HCT116 (cell line): ENCODE data around the gene MRPS34. TPM values are rescaled to one million over a fixed set of nuclear protein-coding genes. Genes with fewer than 3 reads are reported as not detected.

ENCODE experiments used
- ATAC-seq: fragments of 200-7000 bp; cut with Tn5 transposase; 2 replicates; pipeline ENCODE4 v1.9.1; 2020; ENCODE audit warnings: mild to moderate bottlenecking, moderate library complexity
- BruUV-seq: library from RNA; stranded (reverse); fragments of 400-500 nt; replicated peaks from 2 replicates; lab custom pipeline; 2021; lab: Mats Ljungman, UMichigan
- CTCF ChIA-PET: fragments of 300-600 bp; sonication (Branson Sonifier 250); formaldehyde crosslinking; loops from one replicate; lab custom pipeline; 2021; ENCODE audit warnings: antibody characterized with exemption; lab: Charles Lee
- POLR2A ChIA-PET: fragments of 300-600, 350-600 bp; sonication (Branson Sonifier 250); formaldehyde crosslinking; loops from one replicate; lab custom pipeline; 2021; ENCODE audit warnings: antibody characterized with exemption; lab: Charles Lee
- RAD21 ChIA-PET, 2 experiments: fragments of 300-600 bp; sonication (Branson Sonifier 250); formaldehyde crosslinking; loops; one replicate each; lab custom pipeline; 2023; ENCODE audit warnings: low total read pairs in 2 of 2; ENCODE audit not compliant: uncharacterized antibody in 2 of 2, unreplicated experiment in 2 of 2, low non-redundant PET in 1 of 2; lab: Charles Lee
- DNase-seq: peaks from one replicate; pipeline ENCODE4 v3.0.0-alpha.2; 2010; ENCODE audit warnings: low read depth, low spot score
- H2AFZ ChIP-seq: fragments of 200-600 bp; shearing (Covaris generic), sonication (generic); 2 replicates; pipeline ENCODE4 v1.6.1; 2017; ENCODE audit warnings: low read depth, mixed run types, mixed read lengths, antibody characterized with exemption, low read length; ENCODE audit not compliant: poor library complexity, severe bottlenecking
- H3K27ac ChIP-seq: 2 replicates; pipeline ENCODE4 v1.5.1; 2012; ENCODE audit warnings: low read depth, low read length
- H3K27me3 ChIP-seq: fragments of 200-600 bp; sonication (generic); 2 replicates; pipeline ENCODE4 v1.6.1; 2016; ENCODE audit warnings: mixed run types, low read length, mixed read lengths; ENCODE audit not compliant: insufficient read depth
- H3K36me3 ChIP-seq, 2 experiments: fragments of 200-500 bp in 1 of 2; fragments of 200-600 bp in 1 of 2; sonication (Bioruptor generic) in 1 of 2; sonication (generic) in 1 of 2; 2 replicates each; pipeline versions ENCODE4 v1.5.1 to v1.6.1; 2014 to 2016; ENCODE audit warnings: low read length in 2 of 2, inconsistent platforms in 1 of 2, mixed read lengths in 1 of 2, mixed run types in 1 of 2; ENCODE audit not compliant: insufficient read depth in 2 of 2, control insufficient read depth in 1 of 2
- H3K4me1 ChIP-seq, 2 experiments: fragments of 200-600 bp in 1 of 2; sonication (generic) in 1 of 2; 2 replicates each; pipeline versions ENCODE4 v1.5.1 to v1.6.1; 2012 to 2017; ENCODE audit warnings: low read length in 2 of 2, inconsistent platforms in 1 of 2, mild to moderate bottlenecking in 1 of 2, mixed read lengths in 1 of 2, mixed run types in 1 of 2, moderate library complexity in 1 of 2; ENCODE audit not compliant: insufficient read depth in 2 of 2, control insufficient read depth in 1 of 2
- H3K4me2 ChIP-seq: fragments of 200-600 bp; sonication (generic); 2 replicates; pipeline ENCODE4 v1.6.1; 2017; ENCODE audit warnings: mixed run types, low read length, mixed read lengths
- H3K4me3 ChIP-seq, 2 experiments: fragments of 200-600 bp in 1 of 2; sonication (generic) in 1 of 2; replicated peaks in 1 of 2; 2 replicates each; pipeline ENCODE4 v1.5.1; 2011 to 2016; ENCODE audit warnings: low read length in 2 of 2, control low read depth in 1 of 2, low read depth in 1 of 2, mild to moderate bottlenecking in 1 of 2, mixed read lengths in 1 of 2, mixed run types in 1 of 2
- H3K79me2 ChIP-seq: fragments of 200-600 bp; sonication (generic); 2 replicates; pipeline ENCODE4 v1.6.1; 2017; ENCODE audit warnings: mild to moderate bottlenecking, mixed run types, low read length, moderate library complexity, mixed read lengths; ENCODE audit not compliant: insufficient read depth
- H3K9ac ChIP-seq: fragments of 200-600 bp; sonication (generic); 2 replicates; pipeline ENCODE4 v1.6.1; 2016; ENCODE audit warnings: low read length, mixed read lengths
- H3K9me2 ChIP-seq: fragments of 200-600 bp; sonication (generic), shearing (Covaris generic); 2 replicates; pipeline ENCODE4 v1.6.1; 2017; ENCODE audit warnings: mixed run types, mild to moderate bottlenecking, moderate library complexity; ENCODE audit not compliant: insufficient read depth
- H3K9me3 ChIP-seq, 2 experiments: fragments of 200-500 bp in 1 of 2; fragments of 200-600 bp in 1 of 2; sonication (Bioruptor generic) in 1 of 2; sonication (generic) in 1 of 2; 2 replicates each; pipeline ENCODE4 v1.6.1; 2014 to 2017; ENCODE audit warnings: low read length in 2 of 2, mixed read lengths in 2 of 2, inconsistent platforms in 1 of 2, low read depth in 1 of 2, mild to moderate bottlenecking in 1 of 2, mixed run types in 1 of 2, moderate library complexity in 1 of 2; ENCODE audit not compliant: control insufficient read depth in 1 of 2, insufficient read depth in 1 of 2
- H4K20me1 ChIP-seq: fragments of 200-600 bp; sonication (generic), shearing (Covaris generic); 2 replicates; pipeline ENCODE4 v1.6.1; 2017; ENCODE audit warnings: mixed run types, mild to moderate bottlenecking, moderate library complexity; ENCODE audit not compliant: insufficient read depth
- CBX3 ChIP-seq: IDR thresholded peaks from 2 replicates; pipeline ENCODE4 v1.6.1; 2012; ENCODE audit warnings: low read depth
- EGR1 ChIP-seq: IDR thresholded peaks from 2 replicates; pipeline ENCODE4 v1.6.1; 2012; ENCODE audit warnings: low read depth
- JUND ChIP-seq: IDR thresholded peaks from 2 replicates; pipeline ENCODE4 v1.6.1; 2012
- MAX ChIP-seq: IDR thresholded peaks from 2 replicates; pipeline ENCODE4 v1.6.1; 2012
- POLR2AphosphoS5 ChIP-seq: IDR thresholded peaks from 2 replicates; pipeline ENCODE4 v1.6.1; 2011; ENCODE audit warnings: mild to moderate bottlenecking, low read depth, low read length, moderate library complexity
- SP1 ChIP-seq: IDR thresholded peaks from 2 replicates; pipeline ENCODE4 v1.6.1; 2012; ENCODE audit warnings: low read depth
- SRF ChIP-seq: IDR thresholded peaks from 2 replicates; pipeline ENCODE4 v1.6.1; 2012; ENCODE audit warnings: low read depth
- YY1 ChIP-seq: IDR thresholded peaks from 2 replicates; pipeline ENCODE4 v1.6.1; 2011; ENCODE audit warnings: low read length, low read depth, moderate library complexity, mild to moderate bottlenecking; ENCODE audit not compliant: insufficient replicate concordance; ENCODE audit errors: extremely low read depth
- intact Hi-C: fragments of 100-400 bp; cut with micrococcal nuclease; formaldehyde crosslinking; loops from 2 replicates; pipeline ENCODE4 v1.10.0; 2022
- total RNA-seq: library from RNA; stranded (reverse); gene quantifications from one replicate; pipeline ENCODE4 v1.2.1, GENCODE V29; 2021; ENCODE audit not compliant: unreplicated experiment
- TF ChIP-seq, protein P1 (sequence below): IDR thresholded peaks from 2 replicates; pipeline ENCODE4 v1.6.1; 2012; ENCODE audit warnings: low read depth
- TF ChIP-seq, protein P2 (sequence below): IDR thresholded peaks from 2 replicates; pipeline ENCODE4 v1.6.1; 2011; ENCODE audit warnings: mild to moderate bottlenecking, low read length, moderate library complexity; ENCODE audit not compliant: insufficient replicate concordance; ENCODE audit errors: extremely low read depth

The MRPS34 gene
- total RNA-seq, 1 experiment from 2014 or later, result 200 TPM

DNA sequence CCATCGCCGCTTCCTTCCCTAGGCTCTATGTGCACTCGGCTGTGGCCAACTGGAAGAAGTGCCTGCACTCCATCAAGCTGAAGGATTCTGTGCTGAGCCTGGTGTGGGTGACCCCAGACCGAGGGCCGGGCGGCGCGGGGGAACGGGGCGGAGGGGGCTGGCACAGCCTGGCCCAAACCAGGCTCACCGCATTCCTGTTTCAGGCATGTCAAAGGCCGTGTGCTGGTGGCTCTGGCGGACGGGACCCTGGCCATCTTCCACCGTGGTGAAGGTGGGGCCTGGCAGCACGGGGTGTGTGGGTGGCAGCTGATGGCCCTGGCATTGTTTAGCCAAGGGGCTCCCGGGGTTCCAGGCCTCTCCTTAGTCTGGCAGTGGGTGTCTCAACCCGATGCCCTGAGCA, 6.2 kb downstream of the MRPS34 start:
- H3K27ac ChIP-seq, result no peak overlapping the region
- no TSS peak for BruUV-seq
- H3K9ac ChIP-seq, result no peak overlapping the region
- no peaks in the 10 kb centered on the region for H3K9me2 ChIP-seq
- H3K9me3 ChIP-seq, result no peaks in the 10 kb centered on the region
- no peaks in the 10 kb centered on the region for H3K27me3 ChIP-seq
- peaks cover 16 to 31% of the 10 kb centered on the region in 2 experiments for H3K4me1 ChIP-seq
- H2AFZ ChIP-seq, result no peak overlapping the region
- no peak overlapping the region for H3K4me2 ChIP-seq
- TF ChIP-seq JUND (no peak), SP1 (no peak), EGR1 (no peak), MAX (no peak), CBX3 (no peak), SRF (no peak)
- TF ChIP-seq, protein P1, sequence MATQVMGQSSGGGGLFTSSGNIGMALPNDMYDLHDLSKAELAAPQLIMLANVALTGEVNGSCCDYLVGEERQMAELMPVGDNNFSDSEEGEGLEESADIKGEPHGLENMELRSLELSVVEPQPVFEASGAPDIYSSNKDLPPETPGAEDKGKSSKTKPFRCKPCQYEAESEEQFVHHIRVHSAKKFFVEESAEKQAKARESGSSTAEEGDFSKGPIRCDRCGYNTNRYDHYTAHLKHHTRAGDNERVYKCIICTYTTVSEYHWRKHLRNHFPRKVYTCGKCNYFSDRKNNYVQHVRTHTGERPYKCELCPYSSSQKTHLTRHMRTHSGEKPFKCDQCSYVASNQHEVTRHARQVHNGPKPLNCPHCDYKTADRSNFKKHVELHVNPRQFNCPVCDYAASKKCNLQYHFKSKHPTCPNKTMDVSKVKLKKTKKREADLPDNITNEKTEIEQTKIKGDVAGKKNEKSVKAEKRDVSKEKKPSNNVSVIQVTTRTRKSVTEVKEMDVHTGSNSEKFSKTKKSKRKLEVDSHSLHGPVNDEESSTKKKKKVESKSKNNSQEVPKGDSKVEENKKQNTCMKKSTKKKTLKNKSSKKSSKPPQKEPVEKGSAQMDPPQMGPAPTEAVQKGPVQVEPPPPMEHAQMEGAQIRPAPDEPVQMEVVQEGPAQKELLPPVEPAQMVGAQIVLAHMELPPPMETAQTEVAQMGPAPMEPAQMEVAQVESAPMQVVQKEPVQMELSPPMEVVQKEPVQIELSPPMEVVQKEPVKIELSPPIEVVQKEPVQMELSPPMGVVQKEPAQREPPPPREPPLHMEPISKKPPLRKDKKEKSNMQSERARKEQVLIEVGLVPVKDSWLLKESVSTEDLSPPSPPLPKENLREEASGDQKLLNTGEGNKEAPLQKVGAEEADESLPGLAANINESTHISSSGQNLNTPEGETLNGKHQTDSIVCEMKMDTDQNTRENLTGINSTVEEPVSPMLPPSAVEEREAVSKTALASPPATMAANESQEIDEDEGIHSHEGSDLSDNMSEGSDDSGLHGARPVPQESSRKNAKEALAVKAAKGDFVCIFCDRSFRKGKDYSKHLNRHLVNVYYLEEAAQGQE, result no peak
- H3K79me2 ChIP-seq, result peaks cover 18% of the 10 kb centered on the region; the same call in 1 of the 2 replicates
- ATAC-seq, result no peak
- no peak overlapping the region for H3K4me3 ChIP-seq
- H4K20me1 ChIP-seq, result peaks cover 5% of the 10 kb centered on the region; the same call in 1 of the 2 replicates
- POLR2A ChIA-PET, result no interaction called here
- no peak for DNase-seq
- RAD21 ChIA-PET, result no interaction called here
- peaks cover 5 to 13% of the 10 kb centered on the region in 2 experiments; a peak in 3 of 4 replicates for H3K36me3 ChIP-seq
- CTCF ChIA-PET, result no interaction called here
- intact Hi-C loops, result no loop called here

- intact Hi-C loops, result no loop called here
- no peak overlapping the region for H2AFZ ChIP-seq
- no peaks in the 10 kb centered on the region for H3K27me3 ChIP-seq
- peaks cover 16 to 31% of the 10 kb centered on the region in 2 experiments for H3K4me1 ChIP-seq
- H3K9me3 ChIP-seq, result no peaks in the 10 kb centered on the region
- ChIA-PET POLR2A (no interaction called here), RAD21 (no interaction called here), CTCF (no interaction called here)
- no peak overlapping the region for H3K4me3 ChIP-seq
- peaks cover 5 to 13% of the 10 kb centered on the region in 2 experiments; a peak in 2 of 4 replicates for H3K36me3 ChIP-seq
- H3K9ac ChIP-seq, result no peak overlapping the region
- no peaks in the 10 kb centered on the region for H3K9me2 ChIP-seq
- H4K20me1 ChIP-seq, result peaks cover 5% of the 10 kb centered on the region; the same call in 1 of the 2 replicates
- no peak for ATAC-seq
- TF ChIP-seq YY1 (no peak), EGR1 (no peak), SP1 (no peak), POLR2AphosphoS5 (no peak)
- TF ChIP-seq, protein P2, sequence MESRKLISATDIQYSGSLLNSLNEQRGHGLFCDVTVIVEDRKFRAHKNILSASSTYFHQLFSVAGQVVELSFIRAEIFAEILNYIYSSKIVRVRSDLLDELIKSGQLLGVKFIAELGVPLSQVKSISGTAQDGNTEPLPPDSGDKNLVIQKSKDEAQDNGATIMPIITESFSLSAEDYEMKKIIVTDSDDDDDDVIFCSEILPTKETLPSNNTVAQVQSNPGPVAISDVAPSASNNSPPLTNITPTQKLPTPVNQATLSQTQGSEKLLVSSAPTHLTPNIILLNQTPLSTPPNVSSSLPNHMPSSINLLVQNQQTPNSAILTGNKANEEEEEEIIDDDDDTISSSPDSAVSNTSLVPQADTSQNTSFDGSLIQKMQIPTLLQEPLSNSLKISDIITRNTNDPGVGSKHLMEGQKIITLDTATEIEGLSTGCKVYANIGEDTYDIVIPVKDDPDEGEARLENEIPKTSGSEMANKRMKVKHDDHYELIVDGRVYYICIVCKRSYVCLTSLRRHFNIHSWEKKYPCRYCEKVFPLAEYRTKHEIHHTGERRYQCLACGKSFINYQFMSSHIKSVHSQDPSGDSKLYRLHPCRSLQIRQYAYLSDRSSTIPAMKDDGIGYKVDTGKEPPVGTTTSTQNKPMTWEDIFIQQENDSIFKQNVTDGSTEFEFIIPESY, result no peak
- H3K27ac ChIP-seq, result no peak overlapping the region
- no TSS peak for BruUV-seq
- peaks cover 14% of the 10 kb centered on the region; the same call in 1 of the 2 replicates for H3K79me2 ChIP-seq
- no peak overlapping the region for H3K4me2 ChIP-seq
- DNase-seq, result no peak
These were observed 6.7 kb downstream of the MRPS34 start for GRCh38 chr16:1766231-1766630.
